Endothelial cell of umbilical vein (primary cell): ENCODE data around the gene CARMIL1. TPM values are rescaled to one million over a fixed set of nuclear protein-coding genes. Genes with fewer than 3 reads are reported as not detected.

ENCODE experiments used
- BruUV-seq: library from RNA; stranded (reverse); fragments of 400-500 nt; replicated peaks from 2 replicates; lab custom pipeline; 2021; lab: Mats Ljungman, UMichigan
- CTCF ChIA-PET: fragments of 300-600, 350-600 bp; sonication (Branson Sonifier 250); formaldehyde crosslinking; loops from one replicate; lab custom pipeline; 2021; ENCODE audit warnings: antibody characterized with exemption, inconsistent platforms; lab: Charles Lee
- POLR2A ChIA-PET: fragments of 300-600, 350-600 bp; sonication (Branson Sonifier 250); formaldehyde crosslinking; loops from one replicate; lab custom pipeline; 2021; ENCODE audit warnings: antibody characterized with exemption, inconsistent platforms; lab: Charles Lee
- DNase-seq: peaks from one replicate; pipeline ENCODE4 v3.0.0-alpha.2; 2011; ENCODE audit warnings: low read depth, low spot score
- FAIRE-seq: peaks from 2 replicates; lab custom pipeline; 2011; peaks lifted over from hg19 to GRCh38; lab: Jason Lieb, UNC
- H2AFZ ChIP-seq: 2 replicates; pipeline ENCODE4 v1.6.0; 2012; ENCODE audit warnings: low read depth, low read length, control low read depth, inconsistent platforms
- H3K27ac ChIP-seq: 2 replicates; pipeline ENCODE4 v1.5.1; 2011; ENCODE audit warnings: low read depth, mild to moderate bottlenecking, control low read depth, low read length, moderate library complexity; ENCODE audit not compliant: insufficient read depth
- H3K27me3 ChIP-seq, 2 experiments: 2 replicates each; pipeline versions ENCODE4 v1.6.0 to v1.6.1; 2011; ENCODE audit warnings: low read length in 2 of 2, mixed read lengths in 1 of 2; ENCODE audit not compliant: control insufficient read depth in 2 of 2, insufficient read depth in 2 of 2
- H3K36me3 ChIP-seq, 2 experiments: 2 replicates in 1 of 2; 3 replicates in 1 of 2; pipeline ENCODE4 v1.5.1; 2011; ENCODE audit warnings: low read length in 2 of 2, mild to moderate bottlenecking in 1 of 2, moderate library complexity in 1 of 2; ENCODE audit not compliant: control insufficient read depth in 2 of 2, insufficient read depth in 2 of 2; ENCODE audit errors: extremely low read depth in 1 of 2
- H3K4me1 ChIP-seq: 3 replicates; pipeline ENCODE4 v1.5.1; 2011; ENCODE audit warnings: mild to moderate bottlenecking, low read length; ENCODE audit not compliant: control insufficient read depth, insufficient read depth; ENCODE audit errors: extremely low read depth
- H3K4me2 ChIP-seq: 2 replicates; pipeline ENCODE4 v1.6.1; 2011; ENCODE audit warnings: low read length, control low read depth, mixed read lengths; ENCODE audit not compliant: insufficient read depth
- H3K4me3 ChIP-seq, 3 experiments: fragments of 200-600 bp in 1 of 3; sonication (generic), shearing (Covaris generic) in 1 of 3; replicated peaks in 1 of 3; 2 replicates each; pipeline ENCODE4 v1.5.1; 2011 to 2016; ENCODE audit warnings: control low read depth in 3 of 3, low read length in 3 of 3, mild to moderate bottlenecking in 2 of 3, inconsistent platforms in 1 of 3, low read depth in 1 of 3, moderate library complexity in 1 of 3; ENCODE audit not compliant: insufficient read depth in 1 of 3
- H3K79me2 ChIP-seq: 2 replicates; pipeline ENCODE4 v1.6.0; 2012; ENCODE audit warnings: low read length, inconsistent platforms; ENCODE audit not compliant: control insufficient read depth, insufficient read depth
- H3K9ac ChIP-seq: replicated peaks from 2 replicates; pipeline ENCODE3; 2011; ENCODE audit warnings: low read length, control low read depth; ENCODE audit not compliant: insufficient read depth; ENCODE audit errors: extremely low read depth
- H3K9me1 ChIP-seq: replicated peaks from 3 replicates; pipeline ENCODE4 v1.6.0; 2011; ENCODE audit warnings: mild to moderate bottlenecking, low read length; ENCODE audit not compliant: control insufficient read depth, insufficient read depth; ENCODE audit errors: extremely low read depth
- H3K9me3 ChIP-seq: replicated peaks from 2 replicates; pipeline ENCODE4 v1.5.1; 2012; ENCODE audit warnings: low read length, inconsistent platforms; ENCODE audit not compliant: control insufficient read depth, insufficient read depth
- H4K20me1 ChIP-seq: replicated peaks from 2 replicates; pipeline ENCODE3; 2011; ENCODE audit warnings: mild to moderate bottlenecking, low read length; ENCODE audit not compliant: control insufficient read depth, insufficient read depth; ENCODE audit errors: extremely low read depth
- EZH2 ChIP-seq: IDR thresholded peaks from 2 replicates; pipeline ENCODE4 v1.6.1; 2012; ENCODE audit warnings: borderline replicate concordance, low read depth, mild to moderate bottlenecking, moderate library complexity, low read length, inconsistent platforms; ENCODE audit not compliant: severe bottlenecking
- FOS ChIP-seq: IDR thresholded peaks from 2 replicates; pipeline ENCODE4 v1.6.1; 2011; ENCODE audit warnings: mild to moderate bottlenecking, low read length, moderate library complexity, borderline replicate concordance; ENCODE audit not compliant: insufficient read depth
- GATA2 ChIP-seq: IDR thresholded peaks from 2 replicates; pipeline ENCODE4 v1.7.0; 2011; ENCODE audit warnings: low read depth, mild to moderate bottlenecking, moderate library complexity, mixed read lengths, low read length; ENCODE audit not compliant: insufficient read length, insufficient read depth
- JUN ChIP-seq: IDR thresholded peaks from 2 replicates; pipeline ENCODE4 v1.6.1; 2011; ENCODE audit warnings: borderline replicate concordance, low read depth; ENCODE audit not compliant: insufficient read length, insufficient read depth
- MYC ChIP-seq: IDR thresholded peaks from one replicate; pipeline ENCODE4 v1.6.1; 2011; ENCODE audit warnings: mild to moderate bottlenecking, low read depth, low read length
- POLR2A ChIP-seq: IDR thresholded peaks from 2 replicates; pipeline ENCODE4 v1.6.1; 2012; ENCODE audit warnings: low read depth, mild to moderate bottlenecking, control low read depth, low read length
- POLR2AphosphoS5 ChIP-seq: IDR thresholded peaks from 2 replicates; pipeline ENCODE4 v1.6.1; 2012; ENCODE audit warnings: low read depth, mild to moderate bottlenecking, control low read depth, low read length, moderate library complexity; ENCODE audit not compliant: insufficient read depth
- dilution Hi-C: fragments of 300-500 bp; cut with MboI; formaldehyde crosslinking; loops from one replicate; pipeline ENCODE4 v1.15.0; 2019; ENCODE audit warnings: low sequenced_read_pairs; ENCODE audit not compliant: extremely low pct_ligation_motif_present
- intact Hi-C: fragments of 100-400 bp; cut with micrococcal nuclease; formaldehyde crosslinking; loops from one replicate; pipeline ENCODE4 v1.10.0; 2022
- polyA plus RNA-seq, 4 experiments: library from polyadenylated mRNA; depleted of rRNA in 3 of 4; stranded (reverse) in 3 of 4; unstranded in 1 of 4; fragments of >200 nt; gene quantifications; 2 replicates each; pipeline versions ENCODE4 v1.2.1 to v1.2.3, GENCODE V29; 2011 to 2012; ENCODE audit warnings: missing spikeins in 1 of 4
- total RNA-seq: library from RNA; stranded (reverse); gene quantifications from 2 replicates; pipeline ENCODE4 v1.2.3, GENCODE V29; 2021
- TF ChIP-seq, protein P1 (sequence below), 2 donors: IDR thresholded peaks; 1 replicate in 1 of 2; 2 replicates in 1 of 2; pipeline ENCODE4 v1.5.1; 2011; ENCODE audit warnings: low read length in 2 of 2, mild to moderate bottlenecking in 2 of 2, moderate library complexity in 2 of 2, control low read depth in 1 of 2, inconsistent platforms in 1 of 2, low read depth in 1 of 2; ENCODE audit not compliant: insufficient read depth in 1 of 2; ENCODE audit errors: extremely low read depth in 1 of 2
- TF ChIP-seq, protein P2 (sequence below): IDR thresholded peaks from 2 replicates; pipeline ENCODE4 v1.6.1; 2011; ENCODE audit not compliant: insufficient read depth, insufficient read length

Gene CARMIL1
- total and polyA plus RNA-seq, 2 donors (not counting 3 experiments of a cell fraction or from before 2014, with no cell fraction given) = 1.3 to 8.7 TPM

DNA sequence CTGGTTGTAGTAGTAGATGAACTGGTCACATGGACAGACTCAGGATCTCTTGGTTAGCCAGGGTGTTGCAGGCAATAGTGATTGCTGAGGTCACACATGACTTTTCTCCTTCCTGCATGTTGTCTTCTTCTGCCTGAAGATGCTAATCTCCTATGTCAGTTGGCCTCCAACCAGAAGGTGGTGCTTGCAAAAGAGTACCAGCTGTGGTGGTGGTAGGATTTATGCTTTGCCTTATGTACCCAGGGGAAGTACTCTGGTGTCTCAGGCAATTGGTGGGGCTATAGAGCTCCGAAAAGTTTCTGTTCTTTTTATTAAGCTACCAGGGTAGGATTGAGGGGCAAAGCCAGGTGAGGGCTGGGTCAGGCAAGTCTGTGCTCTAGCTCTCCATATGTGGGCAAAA, 98.5 kb downstream of the CARMIL1 start:
- H4K20me1 ChIP-seq = no peaks in the 10 kb centered on the region
- H3K9me3 ChIP-seq = no peaks in the 10 kb centered on the region
- H3K9me1 ChIP-seq = no peaks in the 10 kb centered on the region
- no peaks in the 10 kb centered on the region for H3K79me2 ChIP-seq
- H3K9ac ChIP-seq = no peak overlapping the region
- POLR2A ChIA-PET = no interaction called here
- H3K36me3 ChIP-seq = no peaks in the 10 kb centered on the region
- no TSS peak for BruUV-seq
- no peak overlapping the region for H3K4me2 ChIP-seq
- TF ChIP-seq, protein P1, sequence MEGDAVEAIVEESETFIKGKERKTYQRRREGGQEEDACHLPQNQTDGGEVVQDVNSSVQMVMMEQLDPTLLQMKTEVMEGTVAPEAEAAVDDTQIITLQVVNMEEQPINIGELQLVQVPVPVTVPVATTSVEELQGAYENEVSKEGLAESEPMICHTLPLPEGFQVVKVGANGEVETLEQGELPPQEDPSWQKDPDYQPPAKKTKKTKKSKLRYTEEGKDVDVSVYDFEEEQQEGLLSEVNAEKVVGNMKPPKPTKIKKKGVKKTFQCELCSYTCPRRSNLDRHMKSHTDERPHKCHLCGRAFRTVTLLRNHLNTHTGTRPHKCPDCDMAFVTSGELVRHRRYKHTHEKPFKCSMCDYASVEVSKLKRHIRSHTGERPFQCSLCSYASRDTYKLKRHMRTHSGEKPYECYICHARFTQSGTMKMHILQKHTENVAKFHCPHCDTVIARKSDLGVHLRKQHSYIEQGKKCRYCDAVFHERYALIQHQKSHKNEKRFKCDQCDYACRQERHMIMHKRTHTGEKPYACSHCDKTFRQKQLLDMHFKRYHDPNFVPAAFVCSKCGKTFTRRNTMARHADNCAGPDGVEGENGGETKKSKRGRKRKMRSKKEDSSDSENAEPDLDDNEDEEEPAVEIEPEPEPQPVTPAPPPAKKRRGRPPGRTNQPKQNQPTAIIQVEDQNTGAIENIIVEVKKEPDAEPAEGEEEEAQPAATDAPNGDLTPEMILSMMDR (IDR thresholded peaks at IDR 0.05; ENCODE audit: extremely low read depth in 1 of 2, insufficient read depth in 1 of 2, low read depth in 1 of 2, low read length in 2 of 2) = no peak
- TF ChIP-seq JUN (no peak), MYC (no peak), EZH2 (no peak), POLR2AphosphoS5 (no peak), FOS (no peak), POLR2A (no peak), GATA2 (no peak)
- TF ChIP-seq, protein P2, sequence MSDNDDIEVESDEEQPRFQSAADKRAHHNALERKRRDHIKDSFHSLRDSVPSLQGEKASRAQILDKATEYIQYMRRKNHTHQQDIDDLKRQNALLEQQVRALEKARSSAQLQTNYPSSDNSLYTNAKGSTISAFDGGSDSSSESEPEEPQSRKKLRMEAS = no peak
- intact Hi-C loops (no loop called here), dilution Hi-C loops (no loop called here)
- H3K4me3 ChIP-seq = no peak overlapping the region
- CTCF ChIA-PET = no interaction called here
- H3K4me1 ChIP-seq = no peaks in the 10 kb centered on the region
- no peak overlapping the region for H3K27ac ChIP-seq
- DNase-seq = no peak
- no peak overlapping the region for H2AFZ ChIP-seq
- no peaks in the 10 kb centered on the region for H3K27me3 ChIP-seq
- FAIRE-seq = no peak
